B cell (primary cell): ENCODE measurements around the gene CCDC102A. TPM values are rescaled to one million over a fixed set of nuclear protein-coding genes. Genes with fewer than 3 reads are reported as not detected.

Experiments
- ATAC-seq: fragments of 200-7000 bp; cut with Tn5 transposase; one replicate; pipeline ENCODE4 v1.10.0; 2021; ENCODE audit warnings: low read depth, mild to moderate bottlenecking, moderate number of reproducible peaks, moderate library complexity
- CTCF ChIA-PET: fragments of 350-600 bp; sonication (Branson Sonifier 250); formaldehyde crosslinking; loops from one replicate; lab custom pipeline; 2021; ENCODE audit warnings: antibody characterized with exemption, inconsistent platforms; lab: Charles Lee
- POLR2A ChIA-PET: fragments of 350-600 bp; sonication (Branson Sonifier 250); formaldehyde crosslinking; loops from one replicate; lab custom pipeline; 2021; ENCODE audit warnings: antibody characterized with exemption; lab: Charles Lee
- DNase-seq: peaks from one replicate; pipeline ENCODE4 v3.0.0; 2013
- H2AFZ ChIP-seq: 2 replicates; pipeline ENCODE4 v1.6.1; 2012; ENCODE audit warnings: mild to moderate bottlenecking, low read depth, low read length; ENCODE audit not compliant: insufficient read depth, poor library complexity, severe bottlenecking
- H3K27ac ChIP-seq, 2 donors: 1 replicate in 1 of 2; 2 replicates in 1 of 2; pipeline ENCODE4 v1.5.1; 2012 to 2013; ENCODE audit warnings: low read length in 2 of 2, mild to moderate bottlenecking in 2 of 2, moderate library complexity in 1 of 2
- H3K27me3 ChIP-seq, 4 experiments: fragments of 200-600 bp in 1 of 4; sonication (generic) in 1 of 4; replicated peaks in 1 of 4; 1 replicate in 2 of 4; 2 replicates in 2 of 4; pipeline versions ENCODE4 v1.6.1 to v1.7.0; 2013 to 2016; ENCODE audit warnings: low read length in 3 of 4, mild to moderate bottlenecking in 2 of 4, mixed read lengths in 1 of 4, moderate library complexity in 1 of 4; ENCODE audit not compliant: insufficient read depth in 4 of 4, control insufficient read depth in 3 of 4; ENCODE audit errors: control extremely low read depth in 1 of 4
- H3K36me3 ChIP-seq, 2 experiments: replicated peaks in 1 of 2; 1 replicate in 1 of 2; 2 replicates in 1 of 2; pipeline versions ENCODE4 v1.6.1 to v1.7.1; 2013; ENCODE audit warnings: low read length in 1 of 2; ENCODE audit not compliant: insufficient read depth in 2 of 2, control insufficient read depth in 1 of 2; ENCODE audit errors: control extremely low read depth in 1 of 2, extremely low read depth in 1 of 2
- H3K4me1 ChIP-seq, 2 donors: fragments of 200-600 bp in 1 of 2; sonication (generic) in 1 of 2; 1 replicate in 1 of 2; 2 replicates in 1 of 2; pipeline versions ENCODE4 v1.5.1 to v1.6.1; 2013 to 2017; ENCODE audit warnings: low read length in 2 of 2; ENCODE audit not compliant: control insufficient read depth in 2 of 2, insufficient read depth in 2 of 2
- H3K4me2 ChIP-seq: replicated peaks from 2 replicates; pipeline ENCODE3; 2012; ENCODE audit warnings: mild to moderate bottlenecking, low read depth, low read length; ENCODE audit not compliant: poor library complexity, severe bottlenecking
- H3K4me3 ChIP-seq, 5 experiments: fragments of 200-600 bp in 1 of 5; sonication (generic) in 1 of 5; 1 replicate in 3 of 5; 2 replicates in 2 of 5; pipeline versions ENCODE4 v1.5.1 to v1.7.0; 2011 to 2016; ENCODE audit warnings: low read length in 4 of 5, mild to moderate bottlenecking in 4 of 5, low read depth in 2 of 5, control low read depth in 1 of 5, moderate library complexity in 1 of 5; ENCODE audit not compliant: insufficient read depth in 1 of 5; ENCODE audit errors: control extremely low read depth in 1 of 5, extremely low read depth in 1 of 5
- H3K79me2 ChIP-seq: fragments of 200-600 bp; sonication (generic); one replicate; pipeline ENCODE4 v1.6.0; 2016; ENCODE audit warnings: low read length; ENCODE audit not compliant: control insufficient read depth, insufficient read depth
- H3K9ac ChIP-seq: fragments of 200-600 bp; sonication (generic); 2 replicates; pipeline ENCODE4 v1.6.1; 2017; ENCODE audit warnings: mild to moderate bottlenecking, low read length, moderate library complexity
- H3K9me3 ChIP-seq, 3 donors: one replicate each; pipeline versions ENCODE4 v1.6.1 to v1.7.1; 2013; ENCODE audit warnings: low read length in 2 of 3; ENCODE audit not compliant: control insufficient read depth in 2 of 3, insufficient read depth in 1 of 3; ENCODE audit errors: control extremely low read depth in 1 of 3
- H4K20me1 ChIP-seq: 2 replicates; pipeline ENCODE4 v1.6.0; 2012; ENCODE audit warnings: mild to moderate bottlenecking, low read length; ENCODE audit not compliant: insufficient read depth, control insufficient read depth, poor library complexity, severe bottlenecking
- H3K27ac Mint-ChIP-seq: one replicate; pipeline ENCODE4 v1.8.0; 2021; ENCODE audit warnings: mixed read lengths
- H3K27me3 Mint-ChIP-seq: one replicate; pipeline ENCODE4 v1.8.0; 2021; ENCODE audit warnings: mixed read lengths
- H3K4me1 Mint-ChIP-seq: one replicate; pipeline ENCODE4 v1.8.0; 2021; ENCODE audit warnings: mixed read lengths
- H3K4me3 Mint-ChIP-seq: one replicate; pipeline ENCODE4 v1.8.0; 2021; ENCODE audit warnings: mixed read lengths
- H3K9me3 Mint-ChIP-seq: one replicate; pipeline ENCODE4 v1.8.0; 2022; ENCODE audit warnings: mixed read lengths; ENCODE audit not compliant: insufficient read depth
- CTCF ChIP-seq: fragments of 200-600 bp; IDR thresholded peaks from one replicate; pipeline ENCODE4 v1.8.0; 2022; ENCODE audit warnings: antibody characterized with exemption, mild to moderate bottlenecking
- EZH2 ChIP-seq: IDR thresholded peaks from 2 replicates; pipeline ENCODE4 v1.6.1; 2012; ENCODE audit warnings: borderline replicate concordance, low read depth, mild to moderate bottlenecking, moderate library complexity, low read length; ENCODE audit not compliant: insufficient read depth, poor library complexity, severe bottlenecking
- WGBS: methylation state at CpG from one replicate; pipeline ENCODE4 v1.1.5; 2013; ENCODE audit warnings: missing lambda C conversion rate; ENCODE audit not compliant: insufficient coverage; 5-methylcytosine and 5-hydroxymethylcytosine counted together
- intact Hi-C: fragments of 100-400 bp; cut with micrococcal nuclease; formaldehyde crosslinking; loops from one replicate; pipeline ENCODE4 v1.10.0; 2022
- polyA plus RNA-seq: library from polyadenylated mRNA; depleted of rRNA; stranded (reverse); fragments of >200 nt; gene quantifications from 2 replicates; pipeline ENCODE4 v1.2.3, GENCODE V29; 2012
- total RNA-seq, 2 donors: library from RNA; stranded (reverse); fragments of 120-200 nt in 1 of 2; gene quantifications; 1 replicate in 1 of 2; 2 replicates in 1 of 2; pipeline versions ENCODE4 v1.2.3 to v1.2.4, GENCODE V29; 2013 to 2022

CCDC102A gene
- total and polyA plus RNA-seq, 2 donors (not counting 1 experiment from before 2014, with no cell fraction given), result 14.5 to 14.7 TPM

GRCh38 chr16:57575468-57576277 is 39.3 kb upstream of the CCDC102A start:
- POLR2A ChIA-PET, result interaction anchor here (1.0 kb wide), 1 partner anchor 58 kb away, joined by 3 read pairs; no protein-coding TSS in a partner anchor

More at GRCh38 chr16:57575468-57576277, 39.3 kb upstream of the CCDC102A start:
- Mint-ChIP-seq H3K4me1 (peaks cover 18% of the 10 kb centered on the region), H3K9me3 (peaks cover 2% of the 10 kb centered on the region), H3K27me3 (no peaks in the 10 kb centered on the region), H3K4me3 (no peak overlapping the region), H3K27ac (no peak overlapping the region)
- ATAC-seq, result no peak
- H3K4me3 ChIP-seq, result no peak overlapping the region
- H3K79me2 ChIP-seq, result peaks cover under 1% of the 10 kb centered on the region
- CTCF ChIA-PET, result interaction anchor here (0.5 to 5.7 kb wide), 33 partner anchors 9 to 406 kb away, joined by 3 to 111 read pairs (median 5); partner anchors contain the start of genes ADGRG5, CCDC102A and POLR2C
- H4K20me1 ChIP-seq, result peaks cover 21% of the 10 kb centered on the region
- H2AFZ ChIP-seq, result no peak overlapping the region
- peaks cover 0 to 3% (median 0%) of the 10 kb centered on the region in 3 donors for H3K9me3 ChIP-seq
- H3K27ac ChIP-seq, result no peak overlapping the region
- no peaks in the 10 kb centered on the region for H3K27me3 ChIP-seq
- 88% methylated on average over 14 of the region's 16 CpGs for WGBS
- no peak overlapping the region for H3K9ac ChIP-seq
- no peak overlapping the region for H3K4me2 ChIP-seq
- peaks cover 0 to 7% of the 10 kb centered on the region in 2 donors for H3K4me1 ChIP-seq
- peaks cover 0 to 48% of the 10 kb centered on the region in 2 experiments for H3K36me3 ChIP-seq
- no peak for TF ChIP-seq CTCF
- TF ChIP-seq EZH2, result no peak
- intact Hi-C loops, result loop anchor here (1.0 to 10.0 kb wide), 6 partner anchors 31 to 149 kb away; no protein-coding TSS in a partner anchor
- DNase-seq, result no peak
